ENCODE data around the gene SYT17.

The SYT17 gene

DNA sequence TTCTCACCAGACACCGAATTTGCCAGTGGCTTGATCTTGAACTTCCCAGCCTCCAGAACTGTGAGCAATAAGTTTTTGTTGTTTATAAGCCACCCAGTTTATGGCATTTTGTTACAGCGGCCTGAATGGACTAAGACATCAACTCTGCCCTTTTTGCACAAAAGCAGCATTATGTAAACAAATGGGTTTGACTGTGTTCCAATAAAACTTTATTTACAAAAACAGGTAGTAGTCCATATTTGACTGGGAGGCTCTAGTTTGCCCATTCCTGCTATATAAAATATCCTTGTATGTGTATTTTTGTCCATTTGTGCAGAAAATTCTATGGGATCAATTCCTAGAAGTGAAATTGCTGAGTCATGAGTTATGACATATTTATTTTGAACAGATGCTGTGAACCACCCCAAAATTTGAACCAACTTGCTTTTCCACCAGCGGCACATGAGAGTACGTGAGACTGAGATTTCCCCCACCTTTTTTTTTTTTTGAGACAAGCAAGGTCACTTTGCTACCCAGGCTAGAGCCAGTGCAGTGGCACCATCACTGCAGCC lies 96.2 kb downstream of the SYT17 start:
- no peaks in the 10 kb centered on the region for H3K27me3 ChIP-seq
- no peaks in the 10 kb centered on the region for H3K9me3 ChIP-seq
- H3K4me3 ChIP-seq (ENCODE audit: low read depth in 1 of 2, low read length in 1 of 2), result no peak overlapping the region
- no peaks in the 10 kb centered on the region for H3K36me3 ChIP-seq
- TF ChIP-seq, protein P1, sequence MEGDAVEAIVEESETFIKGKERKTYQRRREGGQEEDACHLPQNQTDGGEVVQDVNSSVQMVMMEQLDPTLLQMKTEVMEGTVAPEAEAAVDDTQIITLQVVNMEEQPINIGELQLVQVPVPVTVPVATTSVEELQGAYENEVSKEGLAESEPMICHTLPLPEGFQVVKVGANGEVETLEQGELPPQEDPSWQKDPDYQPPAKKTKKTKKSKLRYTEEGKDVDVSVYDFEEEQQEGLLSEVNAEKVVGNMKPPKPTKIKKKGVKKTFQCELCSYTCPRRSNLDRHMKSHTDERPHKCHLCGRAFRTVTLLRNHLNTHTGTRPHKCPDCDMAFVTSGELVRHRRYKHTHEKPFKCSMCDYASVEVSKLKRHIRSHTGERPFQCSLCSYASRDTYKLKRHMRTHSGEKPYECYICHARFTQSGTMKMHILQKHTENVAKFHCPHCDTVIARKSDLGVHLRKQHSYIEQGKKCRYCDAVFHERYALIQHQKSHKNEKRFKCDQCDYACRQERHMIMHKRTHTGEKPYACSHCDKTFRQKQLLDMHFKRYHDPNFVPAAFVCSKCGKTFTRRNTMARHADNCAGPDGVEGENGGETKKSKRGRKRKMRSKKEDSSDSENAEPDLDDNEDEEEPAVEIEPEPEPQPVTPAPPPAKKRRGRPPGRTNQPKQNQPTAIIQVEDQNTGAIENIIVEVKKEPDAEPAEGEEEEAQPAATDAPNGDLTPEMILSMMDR (IDR thresholded peaks at IDR 0.05), result no peak
- H3K27ac ChIP-seq, result no peak overlapping the region
- no peaks in the 10 kb centered on the region for H3K4me1 ChIP-seq (ENCODE audit: control insufficient read depth in 1 of 2, insufficient read depth in 1 of 2, low read depth in 1 of 2, low read length in 1 of 2)

DNA sequence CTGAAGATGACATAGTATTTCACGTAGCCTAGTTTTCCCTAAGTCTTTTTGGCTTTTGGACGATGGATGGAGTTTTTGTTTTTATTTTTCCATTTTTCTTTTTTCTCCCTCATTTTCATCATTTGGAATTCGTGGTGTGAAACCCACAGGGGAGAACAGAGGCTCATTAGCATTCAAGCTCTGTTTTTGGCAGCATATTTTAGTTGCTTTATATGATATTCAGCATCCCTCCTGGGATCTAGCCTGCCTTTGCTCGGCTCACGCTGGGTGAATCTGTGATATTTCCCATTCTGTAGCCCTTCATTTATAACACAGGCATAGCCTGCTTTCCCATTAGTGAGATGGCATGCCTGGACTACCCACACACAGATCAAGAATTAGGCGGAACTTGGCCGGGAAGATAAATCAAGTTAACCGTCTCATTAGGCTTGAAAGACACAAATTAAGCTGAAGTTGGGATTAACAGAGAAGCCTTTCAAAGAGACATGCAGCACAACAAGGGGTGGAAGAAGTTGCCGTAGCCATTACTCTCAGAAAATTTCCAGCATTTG lies 97.4 kb downstream of the SYT17 start:
- Histone ChIP-seq H3K9me3 (no peaks in the 10 kb centered on the region), H3K36me3 (no peaks in the 10 kb centered on the region), H3K27ac (no peak overlapping the region), H3K4me3 (ENCODE audit: low read depth in 1 of 2, low read length in 1 of 2) (no peak overlapping the region), H3K27me3 (no peaks in the 10 kb centered on the region), H3K4me1 (ENCODE audit: control insufficient read depth in 1 of 2, insufficient read depth in 1 of 2, low read depth in 1 of 2, low read length in 1 of 2) (no peaks in the 10 kb centered on the region)
- TF ChIP-seq, protein P1 (IDR thresholded peaks at IDR 0.05), result no peak

DNA sequence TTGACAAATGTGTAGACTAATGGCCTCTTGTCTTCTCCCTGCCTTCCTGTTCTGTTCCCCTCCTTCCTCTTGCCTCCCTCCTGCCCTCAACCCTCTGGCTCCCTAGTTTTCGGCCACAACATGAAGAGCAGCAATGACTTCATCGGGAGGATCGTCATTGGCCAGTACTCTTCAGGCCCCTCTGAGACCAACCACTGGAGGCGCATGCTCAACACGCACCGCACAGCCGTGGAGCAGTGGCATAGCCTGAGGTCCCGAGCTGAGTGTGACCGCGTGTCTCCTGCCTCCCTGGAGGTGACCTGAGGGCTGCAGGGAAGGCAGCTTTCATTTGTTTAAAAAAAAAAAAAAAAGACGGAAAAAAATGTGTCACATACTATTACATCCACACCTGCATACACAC lies 98.7 kb downstream of the SYT17 start:
- no peaks in the 10 kb centered on the region for H3K4me1 ChIP-seq (ENCODE audit: control insufficient read depth in 1 of 2, insufficient read depth in 1 of 2, low read depth in 1 of 2, low read length in 1 of 2)
- TF ChIP-seq, protein P1 (IDR thresholded peaks at IDR 0.05), result no peak
- H3K27ac ChIP-seq, result no peak overlapping the region
- H3K4me3 ChIP-seq (ENCODE audit: low read depth in 1 of 2, low read length in 1 of 2), result no peak overlapping the region
- H3K36me3 ChIP-seq, result no peaks in the 10 kb centered on the region
- no peaks in the 10 kb centered on the region for H3K27me3 ChIP-seq
- H3K9me3 ChIP-seq, result no peaks in the 10 kb centered on the region

DNA sequence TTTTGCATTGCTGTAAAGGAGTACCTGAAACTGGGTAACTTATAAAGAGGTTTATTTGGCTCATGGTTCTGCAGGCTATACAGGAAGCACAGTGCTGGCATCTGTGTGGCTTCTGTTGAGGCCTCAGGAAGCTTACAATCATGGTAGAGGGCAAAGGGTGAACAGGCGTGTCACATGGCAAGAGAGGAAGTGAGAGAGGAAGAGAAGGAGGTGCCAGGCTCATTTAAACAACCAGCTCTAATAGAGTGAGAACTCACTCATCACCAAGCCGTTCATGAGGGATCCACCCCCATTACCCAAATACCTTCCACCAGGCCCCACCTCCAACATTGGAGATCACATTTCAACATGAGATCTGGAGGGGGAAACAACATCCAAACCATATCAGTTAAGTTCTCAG lies 101.1 kb downstream of the SYT17 start:
- H3K36me3 ChIP-seq, result no peaks in the 10 kb centered on the region
- no peak overlapping the region for H3K4me3 ChIP-seq (ENCODE audit: low read depth in 1 of 2, low read length in 1 of 2)
- H3K4me1 ChIP-seq (ENCODE audit: control insufficient read depth in 1 of 2, insufficient read depth in 1 of 2, low read depth in 1 of 2, low read length in 1 of 2), result no peaks in the 10 kb centered on the region
- H3K27ac ChIP-seq, result no peak overlapping the region
- H3K27me3 ChIP-seq, result no peaks in the 10 kb centered on the region
- TF ChIP-seq, protein P1 (IDR thresholded peaks at IDR 0.05), result no peak
- no peaks in the 10 kb centered on the region for H3K9me3 ChIP-seq

DNA sequence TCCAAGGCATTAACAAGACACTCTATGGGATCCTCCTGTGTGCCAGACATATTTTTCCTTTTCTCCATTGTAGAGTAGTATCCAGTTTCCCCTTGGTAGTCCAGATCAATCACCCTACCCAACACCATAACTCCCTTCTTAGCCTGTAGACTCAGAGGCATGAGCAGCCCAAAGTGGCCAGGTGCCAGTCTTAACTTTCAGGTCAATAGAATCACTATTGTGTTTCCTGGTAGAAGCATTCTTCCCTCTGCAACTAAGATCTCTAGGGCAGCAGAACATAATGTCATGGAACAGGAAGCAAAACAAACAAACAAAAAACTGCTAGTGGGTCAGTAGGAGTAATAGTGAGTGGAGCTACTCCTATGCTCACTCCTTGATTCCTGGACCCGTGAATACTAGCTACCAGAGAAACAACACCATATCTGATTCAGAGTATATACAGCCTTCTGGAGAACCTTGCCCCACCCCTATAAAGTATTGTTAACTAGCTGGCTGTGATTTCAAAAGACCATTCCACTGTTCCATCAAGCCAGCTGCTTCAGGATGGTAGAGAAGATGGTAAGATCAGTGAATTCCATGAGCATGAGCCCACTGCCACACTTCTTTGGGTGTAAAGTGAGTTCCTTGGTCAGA lies 106.2 kb downstream of the SYT17 start:
- TF ChIP-seq, protein P1 (IDR thresholded peaks at IDR 0.05), result no peak
- Histone ChIP-seq H3K27ac (no peak overlapping the region), H3K9me3 (no peaks in the 10 kb centered on the region), H3K4me1 (ENCODE audit: control insufficient read depth in 1 of 2, insufficient read depth in 1 of 2, low read depth in 1 of 2, low read length in 1 of 2) (no peaks in the 10 kb centered on the region), H3K4me3 (ENCODE audit: low read depth in 1 of 2, low read length in 1 of 2) (no peak overlapping the region), H3K27me3 (no peaks in the 10 kb centered on the region), H3K36me3 (no peaks in the 10 kb centered on the region)
